Mesothelial cell of epicardium (in vitro differentiated cells): ENCODE measurements around the gene IRAK4. TPM values are rescaled to one million over a fixed set of nuclear protein-coding genes. Genes with fewer than 3 reads are reported as not detected.

Experiments
- DNase-seq, 2 experiments: peaks; one replicate each; pipeline ENCODE4 v3.0.0; 2021; ENCODE audit warnings: low spot score in 2 of 2; ENCODE audit not compliant: unreplicated experiment in 2 of 2
- H3K27ac Mint-ChIP-seq: 2 replicates; pipeline ENCODE4 v1.8.0; 2021; ENCODE audit warnings: mixed read lengths
- H3K27me3 Mint-ChIP-seq: 2 replicates; pipeline ENCODE4 v1.8.0; 2021; ENCODE audit warnings: low read depth, mixed read lengths
- H3K36me3 Mint-ChIP-seq: 2 replicates; pipeline ENCODE4 v1.8.0; 2021; ENCODE audit warnings: mixed read lengths
- H3K4me1 Mint-ChIP-seq: 2 replicates; pipeline ENCODE4 v1.8.0; 2021; ENCODE audit warnings: mixed read lengths
- H3K4me3 Mint-ChIP-seq: 2 replicates; pipeline ENCODE4 v1.8.0; 2021; ENCODE audit warnings: mild to moderate bottlenecking, moderate library complexity, mixed read lengths
- H3K9me3 Mint-ChIP-seq: 2 replicates; pipeline ENCODE4 v1.8.0; 2021; ENCODE audit warnings: mixed read lengths
- CTCF ChIP-seq: fragments of 200-600 bp; sonication (generic); IDR thresholded peaks from one replicate; pipeline ENCODE4 v1.5.0; 2021; ENCODE audit warnings: antibody characterized with exemption; ENCODE audit not compliant: unreplicated experiment
- total RNA-seq: library from RNA; stranded (reverse); gene quantifications from 3 replicates; pipeline ENCODE4 v1.2.1, GENCODE V29; 2021

IRAK4 gene
- total RNA-seq, 1 donor from 2014 or later, result 6.1 TPM

GRCh38 chr12:43758247-43758727 lies 464 bp upstream of the IRAK4 start:
- H3K4me1 Mint-ChIP-seq, result peaks cover 16% of the 10 kb centered on the region
- no peak for DNase-seq
- peak overlapping the region; percentile 78 for H3K27ac Mint-ChIP-seq
- no peak for TF ChIP-seq CTCF
- no peaks in the 10 kb centered on the region for H3K9me3 Mint-ChIP-seq
- H3K4me3 Mint-ChIP-seq, result peak overlapping the region; percentile 83
- no peaks in the 10 kb centered on the region for H3K27me3 Mint-ChIP-seq
- H3K36me3 Mint-ChIP-seq, result peaks cover 6% of the 10 kb centered on the region

GRCh38 chr12:43760396-43760795 lies 1.6 kb downstream of the IRAK4 start:
- H3K27me3 Mint-ChIP-seq, result no peaks in the 10 kb centered on the region
- H3K4me3 Mint-ChIP-seq, result peak overlapping the region; percentile 28
- peak overlapping the region; percentile 14 for H3K27ac Mint-ChIP-seq
- H3K4me1 Mint-ChIP-seq, result peaks cover 16% of the 10 kb centered on the region
- no peak for DNase-seq
- H3K9me3 Mint-ChIP-seq, result no peaks in the 10 kb centered on the region
- no peaks in the 10 kb centered on the region for H3K36me3 Mint-ChIP-seq
- no peak for TF ChIP-seq CTCF

- no peak for TF ChIP-seq CTCF
- H3K36me3 Mint-ChIP-seq, result no peaks in the 10 kb centered on the region
- H3K27ac Mint-ChIP-seq, result no peak overlapping the region
- DNase-seq, result no peak
- no peaks in the 10 kb centered on the region for H3K9me3 Mint-ChIP-seq
- no peak overlapping the region for H3K4me3 Mint-ChIP-seq
- H3K4me1 Mint-ChIP-seq, result peaks cover 16% of the 10 kb centered on the region
- no peaks in the 10 kb centered on the region for H3K27me3 Mint-ChIP-seq
These were observed 2.7 kb downstream of the IRAK4 start for GRCh38 chr12:43761500-43761899.

GRCh38 chr12:43762596-43762995 lies 3.8 kb downstream of the IRAK4 start:
- TF ChIP-seq CTCF, result no peak
- Mint-ChIP-seq H3K9me3 (no peaks in the 10 kb centered on the region), H3K27me3 (no peaks in the 10 kb centered on the region), H3K36me3 (no peaks in the 10 kb centered on the region), H3K4me3 (no peak overlapping the region), H3K4me1 (peaks cover 15% of the 10 kb centered on the region), H3K27ac (no peak overlapping the region)
- no peak for DNase-seq

- DNase-seq, result no peak
- Mint-ChIP-seq H3K27ac (no peak overlapping the region), H3K9me3 (no peaks in the 10 kb centered on the region), H3K4me3 (no peak overlapping the region), H3K27me3 (no peaks in the 10 kb centered on the region), H3K36me3 (no peaks in the 10 kb centered on the region), H3K4me1 (peaks cover 11% of the 10 kb centered on the region)
- TF ChIP-seq CTCF, result no peak
These were observed 5.0 kb downstream of the IRAK4 start for GRCh38 chr12:43763769-43764168.

- Mint-ChIP-seq H3K4me1 (peaks cover 10% of the 10 kb centered on the region), H3K27ac (no peak overlapping the region)
These were observed 5.8 kb downstream of the IRAK4 start for GRCh38 chr12:43764528-43764927.

More at GRCh38 chr12:43764528-43764927, 5.8 kb downstream of the IRAK4 start:
- Mint-ChIP-seq H3K27me3 (no peaks in the 10 kb centered on the region), H3K9me3 (no peaks in the 10 kb centered on the region), H3K4me3 (no peak overlapping the region), H3K36me3 (no peaks in the 10 kb centered on the region)
- TF ChIP-seq CTCF, result no peak
- no peak for DNase-seq
